CD4-positive, alpha-beta T cell treated with Interleukin-4 for 1 hour (primary cell): Measurements from ENCODE around the gene ASB6.
"Not testable (repeated sequence)": the region's sequence is repeated elsewhere in the genome, so short reads cannot be mapped to it uniquely, and the experiment has no call there.

ENCODE experiments used
- DNase-seq, 2 donors: peaks; one replicate each; pipeline ENCODE4 v3.0.0-alpha.2; 2020 to 2022

ASB6 gene

GRCh38 chr9:129666575-129666974 lies 24.6 kb upstream of the ASB6 start:
- DNase-seq = no peak

GRCh38 chr9:129665814-129666520 lies 24.0 kb upstream of the ASB6 start:
- DNase-seq = no peak

- no peak for DNase-seq
Observed at GRCh38 chr9:129665389-129665775, 23.4 kb upstream of the ASB6 start, which contains the start of gene PRRX2. Gene PRRX2, plus strand, starts transcription at chr9:129665647. Its CDS starts 221 bp downstream, at chr9:129665868.

- no peak for DNase-seq
Observed at GRCh38 chr9:129664746-129665388, 22.9 kb upstream of the ASB6 start.

GRCh38 chr9:129662239-129662638 lies 20.3 kb upstream of the ASB6 start:
- not testable (repeated sequence) for DNase-seq

GRCh38 chr9:129661029-129661428 lies 19.1 kb upstream of the ASB6 start:
- DNase-seq = no peak

- DNase-seq = no peak
Observed at GRCh38 chr9:129656795-129657390, 14.9 kb upstream of the ASB6 start.

GRCh38 chr9:129655696-129656095 lies 13.7 kb upstream of the ASB6 start:
- DNase-seq = no peak

- no peak for DNase-seq
Observed at GRCh38 chr9:129655154-129655553, 13.2 kb upstream of the ASB6 start.

- DNase-seq = no peak
Observed at GRCh38 chr9:129654554-129655040, 12.6 kb upstream of the ASB6 start.

- no peak for DNase-seq
Observed at GRCh38 chr9:129653823-129654553, 12.0 kb upstream of the ASB6 start.

- DNase-seq = no peak
Observed at GRCh38 chr9:129650680-129651235, 8.8 kb upstream of the ASB6 start.

- DNase-seq = no peak
Observed at GRCh38 chr9:129649726-129650679, 8.1 kb upstream of the ASB6 start.

GRCh38 chr9:129648764-129649115 lies 6.8 kb upstream of the ASB6 start:
- no peak for DNase-seq

- no peak for DNase-seq
Observed at GRCh38 chr9:129648092-129648763, 6.3 kb upstream of the ASB6 start.

- DNase-seq = no peak
Observed at GRCh38 chr9:129647635-129648034, 5.7 kb upstream of the ASB6 start.

GRCh38 chr9:129646654-129647053 lies 4.7 kb upstream of the ASB6 start:
- no peak for DNase-seq

- no peak for DNase-seq
Observed at GRCh38 chr9:129646252-129646651, 4.3 kb upstream of the ASB6 start.

- DNase-seq = no peak
Observed at GRCh38 chr9:129644902-129645301, 3.0 kb upstream of the ASB6 start.

GRCh38 chr9:129644365-129644764 lies 2.4 kb upstream of the ASB6 start:
- no peak for DNase-seq

GRCh38 chr9:129643706-129644105 lies 1.8 kb upstream of the ASB6 start:
- DNase-seq = no peak
